ENCODE results near the gene NEURL2. TPM values are rescaled to one million over a fixed set of nuclear protein-coding genes. Genes with fewer than 3 reads are reported as not detected.

The NEURL2 gene
- polyA plus RNA-seq, 3 donors, result 0.14 to 1.1 TPM; not detected in 1

DNA sequence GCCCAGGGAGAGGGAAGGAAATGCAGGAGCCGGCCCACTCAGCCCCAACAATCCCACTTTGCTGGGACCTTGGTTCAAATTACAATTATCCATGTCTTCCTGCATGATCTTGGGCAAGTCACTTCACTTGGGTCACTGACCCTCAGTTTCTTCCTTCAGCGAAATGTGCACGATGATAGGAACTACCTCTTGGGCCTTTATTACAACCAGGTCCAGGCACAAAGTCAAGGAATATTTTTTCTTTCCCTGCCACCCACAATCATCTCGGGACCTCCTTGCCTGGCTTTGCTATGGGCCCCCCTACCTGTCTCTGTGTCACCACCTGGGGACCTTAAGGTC, 21.3 kb upstream of the NEURL2 start:
- intact Hi-C loops (cut with micrococcal nuclease), result loop anchor here in 1 of 2 donors (5.0 kb wide), 2 partner anchors 60 to 95 kb away; partner anchors contain the start of genes MMP9 and ZNF335
- Mint-ChIP-seq H3K4me3 (peak overlapping the region; percentile 88 to 95), H3K9me3 (peaks cover 0 to 3% (median 0%) of the 10 kb centered on the region in 7 donors), H3K4me1 (peaks cover 48% of the 10 kb centered on the region), H3K27ac (peak overlapping the region in 4 of 7 donors; percentile 13 to 71 (median 32)), H3K36me3 (peaks cover 0 to 1% of the 10 kb centered on the region in 2 donors), H3K27me3 (ENCODE audit: low read depth in 3 of 3) (peaks cover 2 to 3% (median 3%) of the 10 kb centered on the region in 3 donors)
- Histone ChIP-seq H3K27ac (ENCODE audit: low read depth in 1 of 2, low read length in 2 of 2) (no peak overlapping the region), H3K79me2 (ENCODE audit: insufficient read depth, low read length) (no peaks in the 10 kb centered on the region), H3K9ac (ENCODE audit: insufficient read depth, low read length, poor library complexity, severe bottlenecking) (peak overlapping the region; percentile 68), H4K20me1 (ENCODE audit: insufficient read depth, low read length) (no peaks in the 10 kb centered on the region), H3K4me1 (ENCODE audit: control insufficient read depth in 1 of 2, insufficient read depth in 2 of 2, low read length in 2 of 2) (peaks cover 62 to 65% of the 10 kb centered on the region in 2 donors), H3K27me3 (ENCODE audit: control insufficient read depth in 2 of 2, insufficient read depth in 2 of 2, low read length in 2 of 2) (no peaks in the 10 kb centered on the region), H2AFZ (ENCODE audit: insufficient read depth, low read depth, low read length, poor library complexity, severe bottlenecking) (peak overlapping the region; percentile 87), H3K4me3 (replicated peaks in 1 of 3; ENCODE audit: low read depth in 2 of 3, low read length in 3 of 3) (peak overlapping the region in 2 of 3 experiments; percentile 53 to 81), H3K36me3 (replicated peaks in 1 of 2; ENCODE audit: control insufficient read depth in 1 of 2, insufficient read depth in 2 of 2, low read length in 2 of 2) (no peaks in the 10 kb centered on the region), H3K4me2 (replicated peaks; ENCODE audit: extremely low read depth, low read length, poor library complexity, severe bottlenecking) (peak overlapping the region; percentile 86), H3K9me3 (replicated peaks in 1 of 2; ENCODE audit: control insufficient read depth in 1 of 2, insufficient read depth in 1 of 2, low read length in 2 of 2) (no peaks in the 10 kb centered on the region)
- no peak for DNase-seq
- 38% methylated on average over 4 of the region's 4 CpGs for WGBS (ENCODE audit: insufficient coverage)
- TF ChIP-seq CTCF (IDR thresholded peaks at IDR 0.05), result no peak

DNA sequence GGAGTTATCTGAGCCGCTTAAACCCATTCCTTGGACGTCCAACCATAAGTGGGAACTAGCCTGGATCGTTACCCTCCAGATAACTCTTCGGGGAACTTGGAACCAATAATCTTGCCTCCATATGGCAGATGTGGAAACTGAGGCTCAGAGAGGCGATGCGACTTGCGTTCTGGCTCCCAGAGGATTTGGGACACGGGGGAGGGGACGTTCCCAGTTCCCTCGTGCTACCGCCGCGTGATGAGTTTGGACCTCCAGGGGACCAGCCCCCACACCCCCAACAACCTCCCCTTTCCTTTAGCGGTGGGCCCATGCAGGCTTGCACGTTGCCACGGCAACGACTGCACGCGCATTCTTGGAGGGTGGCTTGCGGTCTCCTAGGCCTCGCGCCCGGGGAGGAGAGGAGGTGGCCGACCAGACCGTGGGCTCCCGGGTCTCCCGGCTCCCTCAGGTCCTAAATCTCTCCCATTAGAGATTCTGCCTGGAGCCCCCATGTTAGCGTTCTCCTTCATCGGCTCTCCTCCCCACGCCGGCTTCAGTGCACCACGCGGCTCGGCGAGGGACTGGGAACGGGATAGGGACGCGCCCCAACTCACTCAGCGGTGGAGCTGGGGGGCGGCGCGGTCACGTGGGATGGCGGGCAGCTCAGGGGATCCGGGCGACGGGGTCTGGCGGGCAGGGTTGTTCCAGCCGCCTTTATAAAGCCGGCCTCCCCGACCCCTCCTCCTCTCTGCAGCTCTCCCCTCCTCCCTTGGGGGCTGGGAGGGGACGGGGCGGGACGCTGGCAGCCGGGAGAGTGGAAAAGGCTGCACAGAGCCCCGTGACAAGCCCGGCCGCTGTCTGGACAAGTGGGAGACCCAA, 20.7 kb upstream of the NEURL2 start, which contains the start of gene PLTP:
Gene PLTP (minus strand): TSS at position 670 of the 858 bp plus-strand sequence. CDS start 703 bp downstream, outside the sequence.
- Histone ChIP-seq H2AFZ (ENCODE audit: insufficient read depth, low read depth, low read length, poor library complexity, severe bottlenecking) (peak within 1 kb of the TSS; percentile 87), H3K4me1 (ENCODE audit: control insufficient read depth in 1 of 2, insufficient read depth in 2 of 2, low read length in 2 of 2) (peaks cover 62 to 65% of the 10 kb centered on the region in 2 donors), H3K4me2 (replicated peaks; ENCODE audit: extremely low read depth, low read length, poor library complexity, severe bottlenecking) (peak within 1 kb of the TSS; percentile 86), H3K27me3 (ENCODE audit: control insufficient read depth in 2 of 2, insufficient read depth in 2 of 2, low read length in 2 of 2) (no peaks in the 10 kb centered on the region), H3K79me2 (ENCODE audit: insufficient read depth, low read length) (no peaks in the 10 kb centered on the region), H3K4me3 (replicated peaks in 1 of 3; ENCODE audit: low read depth in 2 of 3, low read length in 3 of 3) (peak within 1 kb of the TSS; percentile 52 to 81 (median 53)), H4K20me1 (ENCODE audit: insufficient read depth, low read length) (no peaks in the 10 kb centered on the region), H3K9ac (ENCODE audit: insufficient read depth, low read length, poor library complexity, severe bottlenecking) (peak within 1 kb of the TSS; percentile 68), H3K27ac (ENCODE audit: low read depth in 1 of 2, low read length in 2 of 2) (peak within 1 kb of the TSS; percentile 82 to 89), H3K36me3 (replicated peaks in 1 of 2; ENCODE audit: control insufficient read depth in 1 of 2, insufficient read depth in 2 of 2, low read length in 2 of 2) (no peaks in the 10 kb centered on the region), H3K9me3 (replicated peaks in 1 of 2; ENCODE audit: control insufficient read depth in 1 of 2, insufficient read depth in 1 of 2, low read length in 2 of 2) (no peaks in the 10 kb centered on the region)
- Mint-ChIP-seq H3K9me3 (peaks cover 0 to 3% (median 0%) of the 10 kb centered on the region in 7 donors), H3K4me1 (peaks cover 48% of the 10 kb centered on the region), H3K27ac (peak within 1 kb of the TSS; percentile 87 to 99 (median 95)), H3K36me3 (peaks cover 0 to 1% of the 10 kb centered on the region in 2 donors), H3K4me3 (peak within 1 kb of the TSS; percentile 88 to 95), H3K27me3 (ENCODE audit: low read depth in 3 of 3) (peaks cover 2 to 3% (median 3%) of the 10 kb centered on the region in 3 donors)
- TF ChIP-seq CTCF (IDR thresholded peaks at IDR 0.05), result no peak
- intact Hi-C loops (cut with micrococcal nuclease), result loop anchor here (2.0 to 5.0 kb wide), 5 partner anchors 19 to 96 kb away; partner anchors contain the start of genes PCIF1 (in 2 of the 2), MMP9 (in 1 of the 2) and ZNF335 (in 1 of the 2)
- DNase-seq, result peak in 1 of 3 donors; percentile 27
- WGBS (ENCODE audit: insufficient coverage), result under 1% methylated on average over 34 of the region's 58 CpGs
